ENCODE results near the gene UBE3C. TPM values are rescaled to one million over a fixed set of nuclear protein-coding genes. Genes with fewer than 3 reads are reported as not detected.

UBE3C gene
- total and polyA plus RNA-seq, 2 donors (not counting 3 experiments of a cell fraction or from before 2014, with no cell fraction given) = 45.1 to 77.3 TPM

- H3K9ac ChIP-seq (replicated peaks; ENCODE audit: extremely low read depth, insufficient read depth, low read length) = no peak overlapping the region
- dilution Hi-C loops (cut with MboI; ENCODE audit: extremely low pct_ligation_motif_present, low sequenced_read_pairs) (no loop called here), intact Hi-C loops (cut with micrococcal nuclease) (no loop called here)
- no peak overlapping the region for H2AFZ ChIP-seq (ENCODE audit: low read depth, low read length)
- peaks cover 12 to 21% of the 10 kb centered on the region in 2 experiments for H3K36me3 ChIP-seq (ENCODE audit: control insufficient read depth in 2 of 2, extremely low read depth in 1 of 2, insufficient read depth in 2 of 2, low read length in 2 of 2)
- no peak overlapping the region for H3K4me2 ChIP-seq (ENCODE audit: insufficient read depth, low read length)
- CTCF ChIA-PET = interaction anchor here (0.9 kb wide), 1 partner anchor 23 kb away, joined by 3 read pairs; no protein-coding TSS in a partner anchor
- H3K4me1 ChIP-seq (ENCODE audit: control insufficient read depth, extremely low read depth, insufficient read depth, low read length) = no peaks in the 10 kb centered on the region
- BruUV-seq (replicated peaks) = no TSS peak
- H3K9me3 ChIP-seq (replicated peaks; ENCODE audit: control insufficient read depth, insufficient read depth, low read length) = no peaks in the 10 kb centered on the region
- no peaks in the 10 kb centered on the region for H3K27me3 ChIP-seq (ENCODE audit: control insufficient read depth in 2 of 2, insufficient read depth in 2 of 2, low read length in 2 of 2)
- DNase-seq (ENCODE audit: low read depth, low spot score) (no peak), FAIRE-seq (no peak)
- peaks cover 3% of the 10 kb centered on the region for H4K20me1 ChIP-seq (replicated peaks; ENCODE audit: control insufficient read depth, extremely low read depth, insufficient read depth, low read length)
- no peak overlapping the region for H3K4me3 ChIP-seq (replicated peaks in 1 of 3; ENCODE audit: insufficient read depth in 1 of 3, low read depth in 1 of 3, low read length in 3 of 3)
- POLR2A ChIA-PET = no interaction called here
- peaks cover 2% of the 10 kb centered on the region for H3K9me1 ChIP-seq (replicated peaks; ENCODE audit: control insufficient read depth, extremely low read depth, insufficient read depth, low read length)
- H3K79me2 ChIP-seq (ENCODE audit: control insufficient read depth, insufficient read depth, low read length) = peaks cover 70% of the 10 kb centered on the region
- TF ChIP-seq JUN (IDR thresholded peaks at IDR 0.05; ENCODE audit: borderline replicate concordance, insufficient read depth, insufficient read length, low read depth) (no peak), CTCF (IDR thresholded peaks at IDR 0.05; ENCODE audit: extremely low read depth in 1 of 2, insufficient read depth in 1 of 2, low read depth in 1 of 2, low read length in 2 of 2) (no peak)
- H3K27ac ChIP-seq (ENCODE audit: insufficient read depth, low read depth, low read length) = no peak overlapping the region
These were observed 29.8 kb downstream of the UBE3C start for GRCh38 chr7:157168571-157168970.

- BruUV-seq (replicated peaks) = no TSS peak
- CTCF ChIA-PET = no interaction called here
These were observed 38.0 kb downstream of the UBE3C start for GRCh38 chr7:157176771-157177170.

More at GRCh38 chr7:157176771-157177170, 38.0 kb downstream of the UBE3C start:
- Histone ChIP-seq H3K9me1 (replicated peaks; ENCODE audit: control insufficient read depth, extremely low read depth, insufficient read depth, low read length) (peaks cover 2% of the 10 kb centered on the region), H3K9ac (replicated peaks; ENCODE audit: extremely low read depth, insufficient read depth, low read length) (no peak overlapping the region), H3K27ac (ENCODE audit: insufficient read depth, low read depth, low read length) (no peak overlapping the region), H3K9me3 (replicated peaks; ENCODE audit: control insufficient read depth, insufficient read depth, low read length) (no peaks in the 10 kb centered on the region), H2AFZ (ENCODE audit: low read depth, low read length) (no peak overlapping the region), H3K4me3 (replicated peaks in 1 of 3; ENCODE audit: insufficient read depth in 1 of 3, low read depth in 1 of 3, low read length in 3 of 3) (no peak overlapping the region), H4K20me1 (replicated peaks; ENCODE audit: control insufficient read depth, extremely low read depth, insufficient read depth, low read length) (peaks cover 5% of the 10 kb centered on the region), H3K27me3 (ENCODE audit: control insufficient read depth in 2 of 2, insufficient read depth in 2 of 2, low read length in 2 of 2) (no peaks in the 10 kb centered on the region), H3K4me1 (ENCODE audit: control insufficient read depth, extremely low read depth, insufficient read depth, low read length) (no peaks in the 10 kb centered on the region), H3K4me2 (ENCODE audit: insufficient read depth, low read length) (no peak overlapping the region), H3K79me2 (ENCODE audit: control insufficient read depth, insufficient read depth, low read length) (peaks cover 15% of the 10 kb centered on the region), H3K36me3 (ENCODE audit: control insufficient read depth in 2 of 2, extremely low read depth in 1 of 2, insufficient read depth in 2 of 2, low read length in 2 of 2) (peaks cover 21 to 32% of the 10 kb centered on the region in 2 experiments)
- POLR2A ChIA-PET = no interaction called here
- dilution Hi-C loops (cut with MboI; ENCODE audit: extremely low pct_ligation_motif_present, low sequenced_read_pairs) (no loop called here), intact Hi-C loops (cut with micrococcal nuclease) (no loop called here)
- TF ChIP-seq MYC (IDR thresholded peaks at IDR 0.05; ENCODE audit: low read depth, low read length) (no peak), CTCF (IDR thresholded peaks at IDR 0.05; ENCODE audit: extremely low read depth in 1 of 2, insufficient read depth in 1 of 2, low read depth in 1 of 2, low read length in 2 of 2) (no peak), JUN (IDR thresholded peaks at IDR 0.05; ENCODE audit: borderline replicate concordance, insufficient read depth, insufficient read length, low read depth) (no peak), FOS (IDR thresholded peaks at IDR 0.05; ENCODE audit: borderline replicate concordance, insufficient read depth, low read length) (no peak), POLR2A (IDR thresholded peaks at IDR 0.05; ENCODE audit: low read depth, low read length) (no peak), MAX (IDR thresholded peaks at IDR 0.05; ENCODE audit: insufficient read depth, insufficient read length) (no peak)
- DNase-seq (ENCODE audit: low read depth, low spot score) (no peak), FAIRE-seq (no peak)

Data from endothelial cell of umbilical vein (primary cell).